OCI-LY7 (cell line): ENCODE data around the gene POP4.

ENCODE experiments used
- EZH2phosphoT487 ChIP-seq: fragments of 200-600 bp; sonication (generic); IDR thresholded peaks from 2 replicates; pipeline ENCODE4 v1.6.1; 2018; ENCODE audit warnings: low read depth, borderline replicate concordance, mild to moderate bottlenecking, mixed run types, antibody characterized with exemption, low read length, moderate library complexity, mixed read lengths
- TF ChIP-seq, protein P1 (sequence below): fragments of 200-600 bp; sonication (generic); conservative IDR thresholded peaks from 2 replicates; pipeline ENCODE4 v1.5.1; 2014; ENCODE audit warnings: mild to moderate bottlenecking, antibody characterized with exemption, low read length, moderate library complexity, mixed read lengths

DNA sequence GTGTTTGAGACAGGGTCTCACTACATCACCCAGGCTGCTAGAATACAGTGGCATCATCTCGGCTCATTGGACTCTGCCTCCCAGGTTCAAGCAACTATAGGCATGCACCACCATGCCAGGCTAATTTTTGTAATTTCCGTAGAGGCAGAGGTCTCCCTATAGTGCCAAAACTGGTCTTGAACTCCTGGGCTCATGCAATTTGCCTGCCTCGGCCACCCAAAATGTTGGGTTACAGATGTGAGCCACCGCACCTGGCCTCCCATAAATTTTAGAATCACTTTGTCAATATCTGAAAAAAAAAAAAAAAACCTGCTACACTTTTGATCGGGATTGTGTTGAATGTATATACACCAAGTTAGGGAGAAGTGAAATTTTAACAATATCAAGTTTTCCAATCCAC lies 47.3 kb downstream of the POP4 start:
- TF ChIP-seq, protein P1, sequence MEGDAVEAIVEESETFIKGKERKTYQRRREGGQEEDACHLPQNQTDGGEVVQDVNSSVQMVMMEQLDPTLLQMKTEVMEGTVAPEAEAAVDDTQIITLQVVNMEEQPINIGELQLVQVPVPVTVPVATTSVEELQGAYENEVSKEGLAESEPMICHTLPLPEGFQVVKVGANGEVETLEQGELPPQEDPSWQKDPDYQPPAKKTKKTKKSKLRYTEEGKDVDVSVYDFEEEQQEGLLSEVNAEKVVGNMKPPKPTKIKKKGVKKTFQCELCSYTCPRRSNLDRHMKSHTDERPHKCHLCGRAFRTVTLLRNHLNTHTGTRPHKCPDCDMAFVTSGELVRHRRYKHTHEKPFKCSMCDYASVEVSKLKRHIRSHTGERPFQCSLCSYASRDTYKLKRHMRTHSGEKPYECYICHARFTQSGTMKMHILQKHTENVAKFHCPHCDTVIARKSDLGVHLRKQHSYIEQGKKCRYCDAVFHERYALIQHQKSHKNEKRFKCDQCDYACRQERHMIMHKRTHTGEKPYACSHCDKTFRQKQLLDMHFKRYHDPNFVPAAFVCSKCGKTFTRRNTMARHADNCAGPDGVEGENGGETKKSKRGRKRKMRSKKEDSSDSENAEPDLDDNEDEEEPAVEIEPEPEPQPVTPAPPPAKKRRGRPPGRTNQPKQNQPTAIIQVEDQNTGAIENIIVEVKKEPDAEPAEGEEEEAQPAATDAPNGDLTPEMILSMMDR = no peak
- TF ChIP-seq EZH2phosphoT487 = no peak
